Epithelial cell of proximal tubule (primary cell): ENCODE measurements around the gene STRADA. TPM values are rescaled to one million over a fixed set of nuclear protein-coding genes. Genes with fewer than 3 reads are reported as not detected.

Experiments
- DNase-seq: peaks from one replicate; pipeline ENCODE4 v3.0.0-alpha.2; 2011; ENCODE audit warnings: low read depth
- H3K4me3 ChIP-seq: 2 replicates; pipeline ENCODE4 v1.5.1; 2011; ENCODE audit warnings: low read depth, mild to moderate bottlenecking, low read length
- total RNA-seq: library from RNA; depleted of rRNA; stranded (reverse); fragments of >200 nt; gene quantifications from 2 replicates; pipeline ENCODE4 v1.2.3, GENCODE V29; 2015
- TF ChIP-seq, protein P1 (sequence below): conservative IDR thresholded peaks from 2 replicates; pipeline ENCODE4 v1.5.1; 2012; ENCODE audit warnings: low read depth, mild to moderate bottlenecking, low read length

STRADA gene
- total RNA-seq, 1 donor from 2014 or later = 33.9 TPM

DNA sequence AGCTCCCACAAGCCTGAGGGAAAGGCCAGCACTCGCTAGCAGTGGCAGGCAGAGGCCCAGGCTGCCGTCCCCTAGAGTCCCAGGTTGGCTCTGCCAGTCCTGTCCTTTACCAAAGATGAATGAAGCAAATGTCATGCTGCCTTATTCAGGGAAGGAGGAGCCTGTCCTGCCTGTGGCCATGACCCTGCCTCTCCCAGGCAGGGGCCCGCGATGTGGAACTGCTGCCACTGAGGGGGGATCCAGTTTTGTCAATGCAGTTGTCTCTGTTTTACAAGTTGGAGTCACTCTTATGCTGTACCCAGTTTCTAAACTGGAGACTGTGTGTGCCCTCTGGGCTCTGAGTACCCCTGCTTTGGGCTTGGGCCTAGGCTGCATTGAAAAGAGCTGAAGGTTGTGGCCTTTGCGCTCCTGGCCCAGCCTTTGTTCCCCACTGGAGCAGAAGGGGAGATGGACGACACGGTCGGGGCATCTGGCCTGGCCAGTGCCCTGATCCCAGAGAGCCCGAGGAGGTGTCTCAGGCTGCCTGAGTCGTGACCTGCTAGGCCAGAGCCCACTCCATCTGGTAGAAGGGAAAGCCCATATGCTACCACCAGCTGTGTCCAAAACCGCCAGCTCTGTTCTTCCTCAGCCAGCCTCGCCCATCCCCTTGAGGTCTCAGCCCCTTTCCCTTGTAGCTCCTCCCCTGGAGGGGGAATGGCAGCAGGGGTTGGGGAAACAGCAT, 47.2 kb downstream of the STRADA start:
- TF ChIP-seq, protein P1, sequence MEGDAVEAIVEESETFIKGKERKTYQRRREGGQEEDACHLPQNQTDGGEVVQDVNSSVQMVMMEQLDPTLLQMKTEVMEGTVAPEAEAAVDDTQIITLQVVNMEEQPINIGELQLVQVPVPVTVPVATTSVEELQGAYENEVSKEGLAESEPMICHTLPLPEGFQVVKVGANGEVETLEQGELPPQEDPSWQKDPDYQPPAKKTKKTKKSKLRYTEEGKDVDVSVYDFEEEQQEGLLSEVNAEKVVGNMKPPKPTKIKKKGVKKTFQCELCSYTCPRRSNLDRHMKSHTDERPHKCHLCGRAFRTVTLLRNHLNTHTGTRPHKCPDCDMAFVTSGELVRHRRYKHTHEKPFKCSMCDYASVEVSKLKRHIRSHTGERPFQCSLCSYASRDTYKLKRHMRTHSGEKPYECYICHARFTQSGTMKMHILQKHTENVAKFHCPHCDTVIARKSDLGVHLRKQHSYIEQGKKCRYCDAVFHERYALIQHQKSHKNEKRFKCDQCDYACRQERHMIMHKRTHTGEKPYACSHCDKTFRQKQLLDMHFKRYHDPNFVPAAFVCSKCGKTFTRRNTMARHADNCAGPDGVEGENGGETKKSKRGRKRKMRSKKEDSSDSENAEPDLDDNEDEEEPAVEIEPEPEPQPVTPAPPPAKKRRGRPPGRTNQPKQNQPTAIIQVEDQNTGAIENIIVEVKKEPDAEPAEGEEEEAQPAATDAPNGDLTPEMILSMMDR = no peak
- DNase-seq = no peak
- H3K4me3 ChIP-seq = no peak overlapping the region

DNA sequence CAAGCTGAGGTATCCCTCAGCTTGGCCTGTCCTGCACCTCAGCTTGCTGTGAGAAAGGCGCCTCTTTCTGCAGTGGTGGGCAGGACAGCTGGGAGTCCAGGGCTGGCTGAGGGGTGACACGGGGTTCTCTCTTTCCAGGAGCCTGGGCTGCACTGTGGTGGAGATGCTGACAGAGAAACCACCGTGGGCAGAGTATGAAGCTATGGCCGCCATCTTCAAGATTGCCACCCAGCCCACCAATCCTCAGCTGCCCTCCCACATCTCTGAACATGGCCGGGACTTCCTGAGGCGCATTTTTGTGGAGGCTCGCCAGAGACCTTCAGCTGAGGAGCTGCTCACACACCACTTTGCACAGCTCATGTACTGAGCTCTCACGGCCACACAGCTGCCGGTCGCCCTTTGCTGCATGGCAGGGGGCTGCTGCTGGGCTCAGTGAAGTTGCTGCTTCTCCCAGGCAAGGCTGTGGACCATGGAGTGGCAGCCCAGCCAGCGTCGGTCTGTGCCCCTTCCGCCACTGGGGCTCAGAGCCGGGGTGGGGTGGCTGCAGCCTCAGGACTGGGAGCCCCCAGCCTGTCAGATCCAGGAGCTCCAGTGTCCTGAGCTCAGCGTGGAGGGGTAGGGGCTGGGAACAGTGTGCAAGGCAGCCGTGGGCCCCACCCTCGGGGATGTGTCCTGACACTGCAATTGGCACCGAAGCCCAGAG, 48.0 kb downstream of the STRADA start:
- no peak for DNase-seq
- TF ChIP-seq, protein P1 = no peak
- H3K4me3 ChIP-seq = no peak overlapping the region

DNA sequence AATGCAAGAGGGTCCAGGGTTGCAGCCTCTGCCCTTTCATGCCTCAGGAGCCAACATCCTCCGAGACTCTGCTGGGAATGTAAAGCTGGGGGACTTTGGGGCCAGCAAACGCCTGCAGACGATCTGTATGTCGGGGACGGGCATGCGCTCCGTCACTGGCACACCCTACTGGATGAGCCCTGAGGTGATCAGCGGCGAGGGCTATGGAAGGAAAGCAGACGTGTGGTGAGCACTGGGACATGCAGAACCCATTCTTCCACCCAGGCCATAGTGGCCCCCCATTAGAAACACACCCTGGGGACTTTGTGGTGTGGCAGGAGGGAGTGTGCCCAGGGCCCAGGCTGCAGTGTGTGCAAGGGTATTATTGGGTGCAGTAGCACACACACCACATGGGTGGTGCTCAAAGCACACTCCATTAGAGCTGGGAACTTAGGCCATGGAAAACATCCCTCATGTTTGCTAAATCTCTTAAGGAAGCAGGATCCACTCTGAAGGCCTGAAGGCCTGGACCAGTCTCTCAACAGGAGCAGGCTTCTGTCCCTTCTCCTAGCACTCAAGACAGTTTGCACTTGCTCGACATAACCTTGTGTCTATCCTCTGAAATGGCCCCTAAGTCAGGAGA, 49.3 kb downstream of the STRADA start:
- TF ChIP-seq, protein P1 = no peak
- no peak overlapping the region for H3K4me3 ChIP-seq
- no peak for DNase-seq

DNA sequence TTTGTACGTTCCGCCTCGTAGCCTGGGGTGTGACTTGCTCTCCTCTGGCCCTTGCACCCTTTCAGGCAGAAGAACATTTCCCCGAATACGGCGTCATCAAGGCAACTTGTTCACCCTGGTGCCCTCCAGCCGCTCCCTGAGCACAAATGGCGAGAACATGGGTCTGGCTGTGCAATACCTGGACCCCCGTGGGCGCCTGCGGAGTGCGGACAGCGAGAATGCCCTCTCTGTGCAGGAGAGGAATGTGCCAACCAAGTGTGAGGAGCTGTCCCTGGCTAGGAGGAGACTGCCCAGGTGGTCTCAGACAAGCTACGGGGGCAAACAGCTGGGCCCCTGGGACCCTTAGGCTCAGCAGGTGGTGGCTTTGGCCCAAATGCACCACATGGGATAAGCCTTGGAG, 52.1 kb downstream of the STRADA start:
- DNase-seq = no peak
- TF ChIP-seq, protein P1 = no peak
- no peak overlapping the region for H3K4me3 ChIP-seq

DNA sequence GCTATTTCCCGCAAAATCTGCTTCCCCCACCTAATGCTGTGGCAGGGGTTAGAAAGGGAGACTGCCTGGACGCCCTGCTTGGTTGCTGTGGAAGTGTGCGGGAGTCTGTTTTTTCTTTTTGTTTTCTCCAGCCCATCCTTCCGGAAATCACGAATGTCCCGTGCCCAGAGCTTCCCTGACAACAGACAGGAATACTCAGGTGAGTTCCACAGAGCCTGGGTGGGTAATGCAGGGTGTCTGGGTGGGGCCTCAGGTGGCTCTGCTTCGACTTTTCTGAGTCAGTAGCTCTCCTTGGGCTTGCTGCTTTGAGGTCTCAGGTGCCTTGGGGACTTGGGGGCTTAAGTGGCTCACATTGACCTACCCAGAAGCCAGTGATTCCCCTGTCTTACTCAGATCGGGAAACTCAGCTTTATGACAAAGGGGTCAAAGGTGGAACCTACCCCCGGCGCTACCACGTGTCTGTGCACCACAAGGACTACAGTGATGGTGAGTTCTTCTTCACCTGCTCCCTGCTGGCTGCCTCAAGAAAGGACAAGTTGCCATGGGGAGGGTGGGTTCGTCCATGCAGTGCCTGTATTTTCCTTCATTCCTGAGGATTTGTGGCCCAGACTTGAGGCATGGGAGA, 53.1 kb downstream of the STRADA start:
- TF ChIP-seq, protein P1 = no peak
- no peak for DNase-seq
- H3K4me3 ChIP-seq = no peak overlapping the region

DNA sequence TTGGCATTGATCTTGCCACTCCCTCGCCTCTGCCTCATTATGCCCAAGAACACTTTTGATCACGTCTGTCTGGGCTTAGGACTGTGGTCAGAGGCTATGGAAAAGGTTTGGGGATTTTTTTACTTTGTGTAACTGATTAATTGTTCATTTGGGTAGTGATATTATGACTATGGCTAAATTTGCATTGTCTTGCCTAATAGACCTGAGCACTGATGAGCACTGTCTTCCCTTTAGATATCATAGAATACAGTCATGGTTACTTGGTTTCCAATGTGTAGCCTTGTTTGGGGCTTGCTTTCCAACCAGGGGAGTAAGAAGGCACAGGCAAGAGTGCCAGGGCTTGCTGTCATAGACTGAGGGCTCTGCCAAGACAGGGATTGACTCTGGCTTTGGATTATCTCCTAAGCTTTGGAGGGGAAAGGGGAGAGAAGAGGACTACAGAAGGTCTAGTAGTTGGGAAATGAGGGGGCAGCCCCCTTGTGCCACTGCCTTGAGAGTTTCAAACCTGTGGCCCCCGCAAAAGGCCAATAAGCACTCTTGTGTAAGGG, 55.4 kb downstream of the STRADA start:
- TF ChIP-seq, protein P1 = no peak
- no peak overlapping the region for H3K4me3 ChIP-seq
- no peak for DNase-seq
